ENCODE data around the gene SKIC8. TPM values are rescaled to one million over a fixed set of nuclear protein-coding genes. Genes with fewer than 3 reads are reported as not detected.

SKIC8 gene
- total RNA-seq, 1 experiment from 2014 or later: 55.5 TPM

DNA sequence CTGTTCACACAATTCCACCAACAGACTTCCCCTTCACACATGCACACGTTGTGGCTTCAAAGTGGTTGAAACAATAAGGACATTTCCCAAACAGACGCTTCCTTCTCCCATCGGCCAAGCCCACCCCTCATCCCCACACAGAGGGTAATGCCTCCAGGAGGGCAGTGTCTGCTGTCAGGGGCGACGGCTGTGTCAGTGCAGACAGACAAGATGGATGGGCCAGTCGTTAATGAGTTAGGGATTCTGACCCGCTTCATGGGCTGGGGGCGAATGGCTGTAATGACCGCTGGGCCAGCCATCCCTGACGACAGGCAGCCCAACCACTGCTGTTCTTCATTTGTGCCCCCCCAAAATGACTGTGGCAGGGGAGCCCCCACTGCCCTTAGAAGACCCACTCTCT is 20.2 kb upstream of the SKIC8 start:
- no TSS peak for BruUV-seq (replicated peaks)
- Histone ChIP-seq H3K27ac (ENCODE audit: low read depth, low read length, poor library complexity, severe bottlenecking) (no peak overlapping the region), H3K27me3 (replicated peaks; ENCODE audit: insufficient read depth, low read depth, low read length, poor library complexity) (no peaks in the 10 kb centered on the region), H3K36me3 (ENCODE audit: insufficient read depth, low read length, poor library complexity, severe bottlenecking) (no peaks in the 10 kb centered on the region), H3K4me1 (ENCODE audit: insufficient read depth, low read length, poor library complexity, severe bottlenecking) (peaks cover 31% of the 10 kb centered on the region), H3K4me3 (ENCODE audit: low read depth, low read length, poor library complexity, severe bottlenecking) (no peak overlapping the region), H3K9me3 (ENCODE audit: low read depth, low read length, poor library complexity, severe bottlenecking) (no peaks in the 10 kb centered on the region)
- intact Hi-C loops (cut with micrococcal nuclease; ENCODE audit: unreplicated experiment): no loop called here
- CTCF ChIA-PET: no interaction called here
- POLR2A ChIA-PET (ENCODE audit: low non-redundant PET): no interaction called here
- no peak for DNase-seq (ENCODE audit: low spot score)
- TF ChIP-seq, protein P1, sequence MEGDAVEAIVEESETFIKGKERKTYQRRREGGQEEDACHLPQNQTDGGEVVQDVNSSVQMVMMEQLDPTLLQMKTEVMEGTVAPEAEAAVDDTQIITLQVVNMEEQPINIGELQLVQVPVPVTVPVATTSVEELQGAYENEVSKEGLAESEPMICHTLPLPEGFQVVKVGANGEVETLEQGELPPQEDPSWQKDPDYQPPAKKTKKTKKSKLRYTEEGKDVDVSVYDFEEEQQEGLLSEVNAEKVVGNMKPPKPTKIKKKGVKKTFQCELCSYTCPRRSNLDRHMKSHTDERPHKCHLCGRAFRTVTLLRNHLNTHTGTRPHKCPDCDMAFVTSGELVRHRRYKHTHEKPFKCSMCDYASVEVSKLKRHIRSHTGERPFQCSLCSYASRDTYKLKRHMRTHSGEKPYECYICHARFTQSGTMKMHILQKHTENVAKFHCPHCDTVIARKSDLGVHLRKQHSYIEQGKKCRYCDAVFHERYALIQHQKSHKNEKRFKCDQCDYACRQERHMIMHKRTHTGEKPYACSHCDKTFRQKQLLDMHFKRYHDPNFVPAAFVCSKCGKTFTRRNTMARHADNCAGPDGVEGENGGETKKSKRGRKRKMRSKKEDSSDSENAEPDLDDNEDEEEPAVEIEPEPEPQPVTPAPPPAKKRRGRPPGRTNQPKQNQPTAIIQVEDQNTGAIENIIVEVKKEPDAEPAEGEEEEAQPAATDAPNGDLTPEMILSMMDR (conservative IDR thresholded peaks at IDR 0.05; ENCODE audit: low read depth, low read length): no peak
- no peak for TF ChIP-seq EZH2 (IDR thresholded peaks at IDR 0.05; ENCODE audit: borderline replicate concordance, low read depth, low read length, poor library complexity, severe bottlenecking)

DNA sequence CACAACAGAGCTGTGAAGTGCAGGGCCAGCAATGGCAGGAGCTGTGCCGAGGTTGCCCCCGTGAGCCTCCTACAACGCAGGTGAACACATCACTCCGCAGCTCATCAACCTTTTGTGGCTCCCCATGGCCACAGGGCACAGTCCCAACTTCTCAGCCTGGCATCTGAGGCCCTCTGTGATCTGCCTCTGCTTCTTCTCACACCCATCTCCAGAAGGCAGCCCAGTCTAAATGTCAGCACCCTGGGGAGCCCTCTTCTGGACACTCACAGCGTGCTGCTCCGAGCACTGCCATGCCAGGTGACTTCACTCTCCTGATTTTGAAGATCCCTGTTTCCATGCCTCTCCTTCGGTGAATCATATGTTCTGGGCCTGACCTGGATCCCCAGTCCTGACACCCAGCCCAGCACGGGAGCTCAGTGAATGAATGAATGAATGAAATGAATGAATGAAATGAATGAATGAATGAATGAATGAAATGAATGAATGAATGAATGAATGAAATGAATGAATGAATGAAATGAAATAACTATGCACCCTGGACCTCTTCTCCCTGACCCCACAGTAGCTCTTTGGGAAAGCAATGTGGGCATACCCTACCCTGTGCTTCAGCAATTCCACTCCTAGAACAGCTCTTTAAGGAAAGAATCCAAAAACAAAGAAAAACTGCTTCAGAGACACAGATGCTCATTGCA is 17.9 kb upstream of the SKIC8 start:
- intact Hi-C loops (cut with micrococcal nuclease; ENCODE audit: unreplicated experiment): no loop called here
- peaks cover 19% of the 10 kb centered on the region for H3K4me1 ChIP-seq (ENCODE audit: insufficient read depth, low read length, poor library complexity, severe bottlenecking)

DNA sequence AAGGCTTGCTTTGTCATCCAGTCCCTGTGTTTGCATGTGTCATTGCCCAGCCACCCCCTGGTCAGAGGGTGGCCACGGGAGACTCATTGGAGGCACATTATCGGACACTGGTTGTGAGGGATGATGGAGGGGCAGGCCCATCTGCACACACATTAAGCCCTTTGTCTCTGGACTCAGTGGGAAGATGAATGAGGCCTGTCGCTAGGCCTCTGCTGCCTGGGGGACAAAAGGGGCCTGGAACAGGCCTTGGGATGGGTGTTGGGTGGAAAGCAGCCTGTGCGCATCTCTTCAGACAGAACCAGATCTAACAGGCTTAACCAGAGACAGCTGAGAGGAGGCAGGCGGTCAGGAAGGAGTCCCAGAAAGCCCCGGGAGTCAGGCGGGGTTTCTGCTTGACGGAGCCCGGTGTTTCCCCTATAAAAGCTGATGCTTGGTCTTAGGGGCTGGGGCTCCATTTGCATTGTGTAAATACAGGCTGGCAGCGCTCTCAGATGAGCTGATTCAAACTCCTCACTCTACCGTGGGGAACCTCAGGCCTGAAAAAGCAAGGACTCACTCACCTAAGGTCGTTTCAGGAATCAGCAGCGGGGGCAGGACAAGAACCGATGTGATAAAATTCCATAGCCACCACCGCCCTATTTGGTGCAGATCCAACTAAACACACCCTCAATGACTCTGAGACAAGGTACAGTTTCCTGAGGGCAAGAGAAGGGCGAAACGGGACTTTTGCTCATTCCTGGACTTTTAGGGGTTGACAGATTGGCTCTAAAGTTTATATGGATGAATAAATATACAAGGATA is 17.1 kb upstream of the SKIC8 start:
- ChIA-PET POLR2A (ENCODE audit: low non-redundant PET) (no interaction called here), CTCF (interaction anchor here (0.6 to 1.1 kb wide), 2 partner anchors 99 to 154 kb away, joined by 4 to 8 read pairs; no protein-coding TSS in a partner anchor)
- H3K9me3 ChIP-seq (ENCODE audit: low read depth, low read length, poor library complexity, severe bottlenecking): no peaks in the 10 kb centered on the region
- TF ChIP-seq, protein P1 (conservative IDR thresholded peaks at IDR 0.05; ENCODE audit: low read depth, low read length): no peak
- TF ChIP-seq EZH2 (IDR thresholded peaks at IDR 0.05; ENCODE audit: borderline replicate concordance, low read depth, low read length, poor library complexity, severe bottlenecking): no peak
- no peaks in the 10 kb centered on the region for H3K27me3 ChIP-seq (replicated peaks; ENCODE audit: insufficient read depth, low read depth, low read length, poor library complexity)
- peak overlapping the region; percentile 37 for H3K27ac ChIP-seq (ENCODE audit: low read depth, low read length, poor library complexity, severe bottlenecking)
- H3K36me3 ChIP-seq (ENCODE audit: insufficient read depth, low read length, poor library complexity, severe bottlenecking): no peaks in the 10 kb centered on the region
- H3K4me3 ChIP-seq (ENCODE audit: low read depth, low read length, poor library complexity, severe bottlenecking): no peak overlapping the region
- DNase-seq (ENCODE audit: low spot score): peak; percentile 28
- intact Hi-C loops (cut with micrococcal nuclease; ENCODE audit: unreplicated experiment): no loop called here
- H3K4me1 ChIP-seq (ENCODE audit: insufficient read depth, low read length, poor library complexity, severe bottlenecking): peaks cover 12% of the 10 kb centered on the region
- no TSS peak for BruUV-seq (replicated peaks)

More for the DNA sequence above, 17.9 kb upstream of the SKIC8 start:
- POLR2A ChIA-PET (ENCODE audit: low non-redundant PET): interaction anchor here (0.6 kb wide), 2 partner anchors 92 to 106 kb away, joined by 4 to 6 read pairs; no protein-coding TSS in a partner anchor
- no peak overlapping the region for H3K4me3 ChIP-seq (ENCODE audit: low read depth, low read length, poor library complexity, severe bottlenecking)
- TF ChIP-seq, protein P1 (conservative IDR thresholded peaks at IDR 0.05; ENCODE audit: low read depth, low read length): no peak
- TF ChIP-seq EZH2 (IDR thresholded peaks at IDR 0.05; ENCODE audit: borderline replicate concordance, low read depth, low read length, poor library complexity, severe bottlenecking): no peak
- CTCF ChIA-PET: interaction anchor here (1.1 kb wide), 1 partner anchor 98 kb away, joined by 4 read pairs; no protein-coding TSS in a partner anchor
- BruUV-seq (replicated peaks): no TSS peak
- DNase-seq (ENCODE audit: low spot score): no peak
- no peaks in the 10 kb centered on the region for H3K9me3 ChIP-seq (ENCODE audit: low read depth, low read length, poor library complexity, severe bottlenecking)
- no peaks in the 10 kb centered on the region for H3K27me3 ChIP-seq (replicated peaks; ENCODE audit: insufficient read depth, low read depth, low read length, poor library complexity)
- no peak overlapping the region for H3K27ac ChIP-seq (ENCODE audit: low read depth, low read length, poor library complexity, severe bottlenecking)
- no peaks in the 10 kb centered on the region for H3K36me3 ChIP-seq (ENCODE audit: insufficient read depth, low read length, poor library complexity, severe bottlenecking)

All from A673 (cell line).